Spleen (tissue), 11 donors: ENCODE results near the gene PSRC1. TPM values are rescaled to one million over a fixed set of nuclear protein-coding genes. Genes with fewer than 3 reads are reported as not detected.

ENCODE experiments used
- DNase-seq: peaks from one replicate; pipeline ENCODE4 v3.0.0-alpha.2; 2020
- H3K27ac ChIP-seq, 8 donors: fragments of 200-600 bp; sonication (generic) in 7 of 8; 1 replicate in 4 of 8; 2 replicates in 4 of 8; pipeline versions ENCODE4 v1.5.0 to v1.8.0; 2016 to 2021; ENCODE audit warnings: inconsistent platforms in 4 of 8, mild to moderate bottlenecking in 4 of 8, moderate library complexity in 1 of 8
- H3K27me3 ChIP-seq, 7 donors: fragments of 200-600 bp; sonication (generic) in 6 of 7; replicated peaks in 1 of 7; 1 replicate in 4 of 7; 2 replicates in 3 of 7; pipeline versions ENCODE4 v1.5.0 to v1.8.0; 2016 to 2021; ENCODE audit warnings: inconsistent platforms in 3 of 7, mild to moderate bottlenecking in 1 of 7
- H3K36me3 ChIP-seq, 6 donors: fragments of 200-600 bp; sonication (generic) in 5 of 6; 1 replicate in 4 of 6; 2 replicates in 2 of 6; pipeline versions ENCODE4 v1.5.0 to v1.8.0; 2016 to 2021; ENCODE audit warnings: inconsistent platforms in 2 of 6
- H3K4me1 ChIP-seq, 6 donors: fragments of 200-600 bp; sonication (generic) in 5 of 6; 1 replicate in 3 of 6; 2 replicates in 3 of 6; pipeline versions ENCODE4 v1.5.0 to v1.8.0; 2016 to 2021; ENCODE audit warnings: inconsistent platforms in 3 of 6
- H3K4me3 ChIP-seq, 8 donors: fragments of 200-600 bp; sonication (generic) in 7 of 8; 1 replicate in 4 of 8; 2 replicates in 4 of 8; pipeline versions ENCODE4 v1.5.0 to v1.8.0; 2016 to 2021; ENCODE audit warnings: inconsistent platforms in 4 of 8, mild to moderate bottlenecking in 4 of 8, moderate library complexity in 2 of 8
- H3K9me3 ChIP-seq, 8 donors: fragments of 200-600 bp; sonication (generic) in 7 of 8; 1 replicate in 4 of 8; 2 replicates in 4 of 8; pipeline versions ENCODE4 v1.5.0 to v1.8.0; 2016 to 2021; ENCODE audit warnings: inconsistent platforms in 4 of 8
- POLR2A ChIP-seq, 3 donors: fragments of 450-650 bp; IDR thresholded peaks; one replicate each; pipeline ENCODE4 v1.5.1; 2017; ENCODE audit warnings: antibody characterized with exemption in 3 of 3, mild to moderate bottlenecking in 1 of 3
- POLR2AphosphoS5 ChIP-seq, 3 donors: sonication (generic); formaldehyde crosslinking; IDR thresholded peaks; one replicate each; pipeline ENCODE4 v1.5.1; 2017; ENCODE audit warnings: antibody characterized with exemption in 3 of 3
- WGBS, 5 donors: extraction: QIAGEN DNeasy Blood & Tissue Kit in 3 of 5; methylation state at CpG; one replicate each; pipeline versions ENCODE4 v1.1.5 to v1.1.7; 2013 to 2018; 5-methylcytosine and 5-hydroxymethylcytosine counted together
- intact Hi-C: fragments of 100-400 bp; cut with DNase I; formaldehyde crosslinking; loops from one replicate; pipeline ENCODE4 v1.15.0; 2023; ENCODE audit warnings: low total_unique reads
- polyA plus RNA-seq, 3 donors: library from polyadenylated mRNA; stranded (reverse); fragments of 200-250 nt; gene quantifications; one replicate each; pipeline ENCODE4 v1.2.1, GENCODE V29; 2013
- total RNA-seq, 7 donors: library from RNA; depleted of rRNA in 3 of 7; stranded (reverse); fragments of >200 nt in 3 of 7; fragmentation: NEBNext Ultra II Directional in 4 of 7; extraction: Animal tissue kit (Norgen Biotek cat#: 25700) in 4 of 7; gene quantifications; one replicate each; pipeline versions ENCODE4 v1.1.0 to v1.2.1, GENCODE V29; 2016 to 2021
- TF ChIP-seq, protein P1 (sequence below), 11 experiments: fragments of 200-600 bp in 7 of 11; fragments of 450-650 bp in 4 of 11; sonication (generic) in 4 of 11; IDR thresholded peaks in 8 of 11; conservative IDR thresholded peaks in 3 of 11; 1 replicate in 7 of 11; 2 replicates in 4 of 11; pipeline versions ENCODE4 v1.4.0 to v1.8.0; 2016 to 2021; ENCODE audit warnings: antibody characterized with exemption in 11 of 11, inconsistent platforms in 4 of 11, mild to moderate bottlenecking in 1 of 11
- donor health status: healthy with polysubstance abuse.
- donor health status: DM: no; HTN: no; CAD: no; lungs with moderate emphysema.
- donor health status: DM: no; HTN: no; CAD: no.
- donor health status: Bipolar disorder and iron deficiency.
- donor health status: healthy.
- donor health status: DM: no; HTN: no; CAD: no.
- donor health status: DM: yes; HTN: yes; CAD: no.

The PSRC1 gene
- total and polyA plus RNA-seq, 10 donors = 2.0 to 9.3 (median 3.5) TPM

DNA sequence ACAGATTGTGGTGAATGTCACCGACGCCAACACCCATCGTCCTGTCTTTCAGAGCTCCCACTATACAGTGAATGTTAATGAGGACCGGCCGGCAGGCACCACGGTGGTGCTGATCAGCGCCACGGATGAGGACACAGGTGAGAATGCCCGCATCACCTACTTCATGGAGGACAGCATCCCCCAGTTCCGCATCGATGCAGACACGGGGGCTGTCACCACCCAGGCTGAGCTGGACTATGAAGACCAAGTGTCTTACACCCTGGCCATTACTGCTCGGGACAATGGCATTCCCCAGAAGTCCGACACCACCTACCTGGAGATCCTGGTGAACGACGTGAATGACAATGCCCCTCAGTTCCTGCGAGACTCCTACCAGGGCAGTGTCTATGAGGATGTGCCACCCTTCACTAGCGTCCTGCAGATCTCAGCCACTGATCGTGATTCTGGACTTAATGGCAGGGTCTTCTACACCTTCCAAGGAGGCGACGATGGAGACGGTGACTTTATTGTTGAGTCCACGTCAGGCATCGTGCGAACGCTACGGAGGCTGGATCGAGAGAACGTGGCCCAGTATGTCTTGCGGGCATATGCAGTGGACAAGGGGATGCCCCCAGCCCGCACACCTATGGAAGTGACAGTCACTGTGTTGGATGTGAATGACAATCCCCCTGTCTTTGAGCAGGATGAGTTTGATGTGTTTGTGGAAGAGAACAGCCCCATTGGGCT is 30.6 kb downstream of the PSRC1 start:
- H3K4me3 ChIP-seq = no peak overlapping the region
- intact Hi-C loops = no loop called here
- TF ChIP-seq POLR2AphosphoS5 (IDR thresholded peaks at IDR 0.05) (no peak), POLR2A (IDR thresholded peaks at IDR 0.05) (no peak)
- TF ChIP-seq, protein P1, sequence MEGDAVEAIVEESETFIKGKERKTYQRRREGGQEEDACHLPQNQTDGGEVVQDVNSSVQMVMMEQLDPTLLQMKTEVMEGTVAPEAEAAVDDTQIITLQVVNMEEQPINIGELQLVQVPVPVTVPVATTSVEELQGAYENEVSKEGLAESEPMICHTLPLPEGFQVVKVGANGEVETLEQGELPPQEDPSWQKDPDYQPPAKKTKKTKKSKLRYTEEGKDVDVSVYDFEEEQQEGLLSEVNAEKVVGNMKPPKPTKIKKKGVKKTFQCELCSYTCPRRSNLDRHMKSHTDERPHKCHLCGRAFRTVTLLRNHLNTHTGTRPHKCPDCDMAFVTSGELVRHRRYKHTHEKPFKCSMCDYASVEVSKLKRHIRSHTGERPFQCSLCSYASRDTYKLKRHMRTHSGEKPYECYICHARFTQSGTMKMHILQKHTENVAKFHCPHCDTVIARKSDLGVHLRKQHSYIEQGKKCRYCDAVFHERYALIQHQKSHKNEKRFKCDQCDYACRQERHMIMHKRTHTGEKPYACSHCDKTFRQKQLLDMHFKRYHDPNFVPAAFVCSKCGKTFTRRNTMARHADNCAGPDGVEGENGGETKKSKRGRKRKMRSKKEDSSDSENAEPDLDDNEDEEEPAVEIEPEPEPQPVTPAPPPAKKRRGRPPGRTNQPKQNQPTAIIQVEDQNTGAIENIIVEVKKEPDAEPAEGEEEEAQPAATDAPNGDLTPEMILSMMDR (IDR thresholded peaks at IDR 0.05 in 8 of 11, conservative IDR thresholded peaks at IDR 0.05 in 3 of 11) = no peak
- 94 to 97% (median 96%) methylated on average over 29 to 31 of the region's 31 CpGs for WGBS, 5 donors
- H3K27me3 ChIP-seq = peaks cover 0 to 48% (median 7%) of the 10 kb centered on the region in 7 donors
- no peak for DNase-seq
- H3K27ac ChIP-seq = no peak overlapping the region
- no peaks in the 10 kb centered on the region for H3K9me3 ChIP-seq
- H3K36me3 ChIP-seq = no peaks in the 10 kb centered on the region
- H3K4me1 ChIP-seq = peaks cover 0 to 41% (median 26%) of the 10 kb centered on the region in 6 donors

- Histone ChIP-seq H3K27ac (no peak overlapping the region), H3K9me3 (no peaks in the 10 kb centered on the region), H3K36me3 (no peaks in the 10 kb centered on the region), H3K4me3 (no peak overlapping the region), H3K27me3 (peaks cover 0 to 55% (median 7%) of the 10 kb centered on the region in 7 donors), H3K4me1 (peaks cover 0 to 41% (median 26%) of the 10 kb centered on the region in 6 donors)
- no peak for TF ChIP-seq POLR2A (IDR thresholded peaks at IDR 0.05)
- TF ChIP-seq, protein P1 (IDR thresholded peaks at IDR 0.05 in 8 of 11, conservative IDR thresholded peaks at IDR 0.05 in 3 of 11) = no peak
- no peak for TF ChIP-seq POLR2AphosphoS5 (IDR thresholded peaks at IDR 0.05)
- WGBS, 5 donors = 92 to 96% (median 95%) methylated on average over 27 to 32 of the region's 32 CpGs
- peak; percentile 66 for DNase-seq
- intact Hi-C loops = no loop called here
Observed at GRCh38 chr1:109251277-109252166, 31.4 kb downstream of the PSRC1 start.

DNA sequence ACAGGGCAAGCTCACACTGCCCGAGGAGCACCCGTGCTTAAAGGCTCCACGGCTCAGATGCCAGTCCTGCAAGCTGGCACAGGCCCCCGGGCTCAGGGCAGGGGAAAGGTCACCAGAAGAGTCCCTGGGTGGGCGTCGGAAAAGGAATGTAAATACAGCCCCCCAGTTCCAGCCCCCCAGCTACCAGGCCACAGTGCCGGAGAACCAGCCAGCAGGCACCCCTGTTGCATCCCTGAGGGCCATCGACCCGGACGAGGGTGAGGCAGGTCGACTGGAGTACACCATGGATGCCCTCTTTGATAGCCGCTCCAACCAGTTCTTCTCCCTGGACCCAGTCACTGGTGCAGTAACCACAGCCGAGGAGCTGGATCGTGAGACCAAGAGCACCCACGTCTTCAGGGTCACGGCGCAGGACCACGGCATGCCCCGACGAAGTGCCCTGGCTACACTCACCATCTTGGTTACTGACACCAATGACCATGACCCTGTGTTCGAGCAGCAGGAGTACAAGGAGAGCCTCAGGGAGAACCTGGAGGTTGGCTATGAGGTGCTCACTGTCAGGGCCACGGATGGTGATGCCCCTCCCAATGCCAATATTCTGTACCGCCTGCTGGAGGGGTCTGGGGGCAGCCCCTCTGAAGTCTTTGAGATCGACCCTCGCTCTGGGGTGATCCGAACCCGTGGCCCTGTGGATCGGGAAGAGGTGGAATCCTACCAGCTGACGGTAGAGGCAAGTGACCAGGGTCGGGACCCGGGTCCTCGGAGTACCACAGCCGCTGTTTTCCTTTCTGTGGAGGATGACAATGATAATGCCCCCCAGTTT is 32.3 kb downstream of the PSRC1 start:
- intact Hi-C loops = no loop called here
- WGBS, 5 donors = 91 to 95% (median 91%) methylated on average over 21 to 33 of the region's 33 CpGs
- peak; percentile 48 for DNase-seq
- Histone ChIP-seq H3K4me3 (peak overlapping the region in 4 of 8 donors; percentile 46 to 86 (median 58)), H3K9me3 (no peaks in the 10 kb centered on the region), H3K27me3 (peaks cover 0 to 62% (median 7%) of the 10 kb centered on the region in 7 donors), H3K4me1 (peaks cover 0 to 41% (median 26%) of the 10 kb centered on the region in 6 donors), H3K36me3 (no peaks in the 10 kb centered on the region), H3K27ac (no peak overlapping the region)
- TF ChIP-seq POLR2A (IDR thresholded peaks at IDR 0.05) (no peak), POLR2AphosphoS5 (IDR thresholded peaks at IDR 0.05) (no peak)
- TF ChIP-seq, protein P1 (IDR thresholded peaks at IDR 0.05 in 8 of 11, conservative IDR thresholded peaks at IDR 0.05 in 3 of 11) = no peak
